GM06990 (cell line): ENCODE results near the gene BLOC1S5.

Experiments
- DNase-seq: peaks from one replicate; pipeline ENCODE4 v3.0.0-alpha.2; 2011; ENCODE audit not compliant: insufficient read length; ENCODE audit errors: extremely low read depth
- H3K27me3 ChIP-seq: replicated peaks from 2 replicates; pipeline ENCODE4 v1.6.0; 2011; ENCODE audit warnings: low read length; ENCODE audit not compliant: control insufficient read depth, insufficient read depth
- H3K36me3 ChIP-seq: 2 replicates; pipeline ENCODE4 v1.5.1; 2011; ENCODE audit warnings: low read length; ENCODE audit not compliant: control insufficient read depth, insufficient read depth
- H3K4me3 ChIP-seq: replicated peaks from 2 replicates; pipeline ENCODE4 v1.5.1; 2011; ENCODE audit warnings: low read depth, mild to moderate bottlenecking, control low read depth, low read length
- CTCF ChIP-seq: IDR thresholded peaks from 2 replicates; pipeline ENCODE4 v1.5.1; 2011; ENCODE audit warnings: low read length, control low read depth, mild to moderate bottlenecking, inconsistent platforms; ENCODE audit not compliant: insufficient read depth, poor library complexity, severe bottlenecking

BLOC1S5 gene

GRCh38 chr6:8082954-8083858, 19.0 kb upstream of the BLOC1S5 start:
- Histone ChIP-seq H3K4me3 (no peak overlapping the region), H3K27me3 (no peaks in the 10 kb centered on the region), H3K36me3 (peaks cover 12% of the 10 kb centered on the region)
- no peak for DNase-seq
- no peak for TF ChIP-seq CTCF

- no peak for TF ChIP-seq CTCF
- Histone ChIP-seq H3K27me3 (no peaks in the 10 kb centered on the region), H3K36me3 (peaks cover 7% of the 10 kb centered on the region), H3K4me3 (no peak overlapping the region)
- DNase-seq = no peak
These were observed 18.4 kb upstream of the BLOC1S5 start for GRCh38 chr6:8082572-8082953.

- no peaks in the 10 kb centered on the region; the same call in 1 of the 2 replicates for H3K36me3 ChIP-seq
- TF ChIP-seq CTCF = no peak
- no peak for DNase-seq
- no peak overlapping the region for H3K4me3 ChIP-seq
- H3K27me3 ChIP-seq = no peaks in the 10 kb centered on the region
These were observed 16.4 kb upstream of the BLOC1S5 start for GRCh38 chr6:8080362-8081151.

GRCh38 chr6:8079126-8079525, 14.9 kb upstream of the BLOC1S5 start:
- DNase-seq = no peak
- no peaks in the 10 kb centered on the region for H3K27me3 ChIP-seq
- no peak overlapping the region for H3K4me3 ChIP-seq
- H3K36me3 ChIP-seq = no peaks in the 10 kb centered on the region; the same call in 1 of the 2 replicates
- TF ChIP-seq CTCF = no peak

GRCh38 chr6:8077991-8078390, 13.8 kb upstream of the BLOC1S5 start:
- TF ChIP-seq CTCF = no peak

More at GRCh38 chr6:8077991-8078390, 13.8 kb upstream of the BLOC1S5 start:
- Histone ChIP-seq H3K4me3 (no peak overlapping the region), H3K36me3 (no peaks in the 10 kb centered on the region; the same call in 1 of the 2 replicates), H3K27me3 (no peaks in the 10 kb centered on the region)
- no peak for DNase-seq
